Measurements from ENCODE around the gene TMEM150B.

DNA sequence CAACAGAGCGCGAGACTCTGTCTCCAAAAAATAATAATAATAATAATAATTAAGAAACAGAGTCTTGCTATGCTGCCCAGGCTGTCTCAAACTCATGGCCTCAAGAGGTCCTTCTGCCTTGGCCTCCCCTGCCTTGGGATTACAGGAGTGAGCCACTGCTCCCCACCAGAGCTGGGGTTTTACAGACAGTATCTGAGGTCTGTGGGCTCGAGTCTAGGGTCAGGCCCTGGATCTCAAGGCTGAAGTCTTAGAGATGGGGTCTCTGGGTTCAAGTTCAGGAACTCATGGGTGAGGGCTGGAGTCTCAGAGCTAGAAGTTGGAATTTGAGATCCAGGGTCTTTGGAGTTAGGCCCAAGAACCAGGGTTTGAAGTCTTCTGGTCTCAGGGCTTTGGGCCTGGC lies 41.6 kb upstream of the TMEM150B start:
- TF ChIP-seq, protein P1, sequence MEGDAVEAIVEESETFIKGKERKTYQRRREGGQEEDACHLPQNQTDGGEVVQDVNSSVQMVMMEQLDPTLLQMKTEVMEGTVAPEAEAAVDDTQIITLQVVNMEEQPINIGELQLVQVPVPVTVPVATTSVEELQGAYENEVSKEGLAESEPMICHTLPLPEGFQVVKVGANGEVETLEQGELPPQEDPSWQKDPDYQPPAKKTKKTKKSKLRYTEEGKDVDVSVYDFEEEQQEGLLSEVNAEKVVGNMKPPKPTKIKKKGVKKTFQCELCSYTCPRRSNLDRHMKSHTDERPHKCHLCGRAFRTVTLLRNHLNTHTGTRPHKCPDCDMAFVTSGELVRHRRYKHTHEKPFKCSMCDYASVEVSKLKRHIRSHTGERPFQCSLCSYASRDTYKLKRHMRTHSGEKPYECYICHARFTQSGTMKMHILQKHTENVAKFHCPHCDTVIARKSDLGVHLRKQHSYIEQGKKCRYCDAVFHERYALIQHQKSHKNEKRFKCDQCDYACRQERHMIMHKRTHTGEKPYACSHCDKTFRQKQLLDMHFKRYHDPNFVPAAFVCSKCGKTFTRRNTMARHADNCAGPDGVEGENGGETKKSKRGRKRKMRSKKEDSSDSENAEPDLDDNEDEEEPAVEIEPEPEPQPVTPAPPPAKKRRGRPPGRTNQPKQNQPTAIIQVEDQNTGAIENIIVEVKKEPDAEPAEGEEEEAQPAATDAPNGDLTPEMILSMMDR (IDR thresholded peaks at IDR 0.05), result no peak
- no peak for TF ChIP-seq EZH2 (IDR thresholded peaks at IDR 0.05)
